H9 (cell line): ENCODE results near the gene NRXN3. TPM values are rescaled to one million over a fixed set of nuclear protein-coding genes. Genes with fewer than 3 reads are reported as not detected.

ENCODE experiments used
- DNase-seq: peaks from one replicate; pipeline ENCODE4 v3.0.0-alpha.2; 2017
- H2AFZ ChIP-seq: one replicate; pipeline ENCODE4 v1.6.1; 2013; ENCODE audit warnings: mild to moderate bottlenecking, low read length, control low read depth, moderate library complexity
- H2AK5ac ChIP-seq: 2 replicates; pipeline ENCODE4 v1.6.1; 2013; ENCODE audit warnings: low read length, control low read depth, mixed read lengths; ENCODE audit not compliant: insufficient read length
- H2BK120ac ChIP-seq: one replicate; pipeline ENCODE4 v1.6.1; 2013; ENCODE audit warnings: low read depth, mild to moderate bottlenecking, low read length, control low read depth, inconsistent platforms; ENCODE audit not compliant: poor library complexity, severe bottlenecking
- H2BK12ac ChIP-seq: 2 replicates; pipeline ENCODE4 v1.6.1; 2013; ENCODE audit warnings: low read length, control low read depth, mixed read lengths, low read depth; ENCODE audit not compliant: insufficient read length
- H2BK15ac ChIP-seq: 2 replicates; pipeline ENCODE4 v1.6.1; 2013; ENCODE audit warnings: low read depth, low read length, control low read depth
- H2BK20ac ChIP-seq: one replicate; pipeline ENCODE4 v1.6.1; 2013; ENCODE audit warnings: low read depth, mild to moderate bottlenecking, low read length, control low read depth, inconsistent platforms; ENCODE audit not compliant: poor library complexity, severe bottlenecking
- H2BK5ac ChIP-seq: 2 replicates; pipeline ENCODE4 v1.6.1; 2013; ENCODE audit warnings: low read length, control low read depth, mixed read lengths; ENCODE audit not compliant: insufficient read length
- H3K14ac ChIP-seq: 2 replicates; pipeline ENCODE4 v1.6.1; 2013; ENCODE audit warnings: low read length, control low read depth; ENCODE audit not compliant: insufficient read depth
- H3K18ac ChIP-seq: 2 replicates; pipeline ENCODE4 v1.6.1; 2013; ENCODE audit warnings: low read depth, mild to moderate bottlenecking, mixed read lengths, low read length, control low read depth; ENCODE audit not compliant: insufficient read length
- H3K23ac ChIP-seq: 2 replicates; pipeline ENCODE4 v1.6.1; 2013; ENCODE audit warnings: low read length, control low read depth, mixed read lengths, low read depth; ENCODE audit not compliant: insufficient read length
- H3K23me2 ChIP-seq: 2 replicates; pipeline ENCODE4 v1.6.1; 2013; ENCODE audit warnings: low read depth, mild to moderate bottlenecking, mixed read lengths, low read length, control low read depth; ENCODE audit not compliant: insufficient read length, poor library complexity, severe bottlenecking
- H3K27ac ChIP-seq: 2 replicates; pipeline ENCODE4 v1.5.1; 2013; ENCODE audit warnings: low read length, control low read depth, mixed read lengths, low read depth; ENCODE audit not compliant: insufficient read length
- H3K27me3 ChIP-seq: 2 replicates; pipeline ENCODE4 v1.6.1; 2013; ENCODE audit warnings: low read length, control low read depth, inconsistent platforms; ENCODE audit not compliant: insufficient read depth
- H3K4ac ChIP-seq: 2 replicates; pipeline ENCODE4 v1.6.1; 2013; ENCODE audit warnings: low read depth, mild to moderate bottlenecking, control low read depth, inconsistent platforms, low read length, moderate library complexity
- H3K4me1 ChIP-seq: 2 replicates; pipeline ENCODE4 v1.6.1; 2013; ENCODE audit warnings: low read length, control low read depth, inconsistent platforms; ENCODE audit not compliant: insufficient read depth
- H3K4me2 ChIP-seq: 2 replicates; pipeline ENCODE4 v1.6.1; 2013; ENCODE audit warnings: low read length, control low read depth, mixed read lengths; ENCODE audit not compliant: insufficient read length, insufficient read depth
- H3K56ac ChIP-seq: 2 replicates; pipeline ENCODE4 v1.6.1; 2013; ENCODE audit warnings: low read depth, mild to moderate bottlenecking, mixed read lengths, low read length, control low read depth; ENCODE audit not compliant: insufficient read length
- H3K79me1 ChIP-seq: 2 replicates; pipeline ENCODE4 v1.6.1; 2013; ENCODE audit warnings: low read depth, mild to moderate bottlenecking, moderate library complexity, low read length, control low read depth, inconsistent platforms; ENCODE audit not compliant: insufficient read depth, poor library complexity, severe bottlenecking
- H3K79me2 ChIP-seq: 2 replicates; pipeline ENCODE4 v1.6.1; 2013; ENCODE audit warnings: low read length, control low read depth, inconsistent platforms; ENCODE audit not compliant: insufficient read depth
- H3K9ac ChIP-seq: 2 replicates; pipeline ENCODE4 v1.6.1; 2013; ENCODE audit warnings: low read length, control low read depth, mixed read lengths; ENCODE audit not compliant: insufficient read length; ENCODE audit errors: extremely low read depth
- H3K9me3 ChIP-seq: one replicate; pipeline ENCODE4 v1.6.1; 2013; ENCODE audit warnings: low read depth, low read length, inconsistent platforms; ENCODE audit not compliant: control insufficient read depth
- H3T11ph ChIP-seq: one replicate; pipeline ENCODE4 v1.6.1; 2013; ENCODE audit warnings: mild to moderate bottlenecking, low read length, control low read depth, inconsistent platforms
- H4K20me1 ChIP-seq: one replicate; pipeline ENCODE4 v1.6.1; 2013; ENCODE audit not compliant: control insufficient read depth, insufficient read length, insufficient read depth
- H4K5ac ChIP-seq: 2 replicates; pipeline ENCODE4 v1.6.1; 2013; ENCODE audit warnings: low read depth, mild to moderate bottlenecking, mixed read lengths, low read length, control low read depth; ENCODE audit not compliant: insufficient read length
- H4K8ac ChIP-seq: replicated peaks from 2 replicates; pipeline ENCODE4 v1.6.1; 2013; ENCODE audit warnings: low read length, control low read depth, mixed read lengths, low read depth; ENCODE audit not compliant: insufficient read length
- H4K91ac ChIP-seq: 2 replicates; pipeline ENCODE4 v1.6.1; 2013; ENCODE audit warnings: low read depth, mild to moderate bottlenecking, moderate library complexity, mixed read lengths, low read length, control low read depth; ENCODE audit not compliant: insufficient read length
- H3K27ac Mint-ChIP-seq, 3 experiments: 2 replicates in 2 of 3; 3 replicates in 1 of 3; pipeline ENCODE4 v1.8.0; 2020 to 2021; ENCODE audit warnings: mixed read lengths in 3 of 3, mild to moderate bottlenecking in 1 of 3, moderate library complexity in 1 of 3
- H3K27me3 Mint-ChIP-seq: 2 replicates; pipeline ENCODE4 v1.8.0; 2021; ENCODE audit warnings: low read depth, mild to moderate bottlenecking, moderate library complexity, mixed read lengths
- H3K36me3 Mint-ChIP-seq, 3 experiments: 2 replicates in 2 of 3; 3 replicates in 1 of 3; pipeline ENCODE4 v1.8.0; 2020 to 2021; ENCODE audit warnings: low read depth in 3 of 3, mixed read lengths in 3 of 3; ENCODE audit not compliant: insufficient read depth in 1 of 3
- H3K4me1 Mint-ChIP-seq, 2 experiments: 2 replicates each; pipeline ENCODE4 v1.8.0; 2020; ENCODE audit warnings: mixed read lengths in 2 of 2
- H3K4me3 Mint-ChIP-seq, 2 experiments: 2 replicates in 1 of 2; 3 replicates in 1 of 2; pipeline ENCODE4 v1.8.0; 2020 to 2021; ENCODE audit warnings: mild to moderate bottlenecking in 2 of 2, mixed read lengths in 2 of 2, moderate library complexity in 1 of 2
- H3K9me3 Mint-ChIP-seq, 2 experiments: 2 replicates in 1 of 2; 3 replicates in 1 of 2; pipeline ENCODE4 v1.8.0; 2020; ENCODE audit warnings: mild to moderate bottlenecking in 2 of 2, mixed read lengths in 2 of 2, moderate library complexity in 1 of 2
- WGBS: extraction: QIAGEN DNeasy Blood & Tissue Kit; methylation state at CpG from one replicate; pipeline ENCODE4 v1.1.7; 2013; ENCODE audit warnings: missing lambda C conversion rate, low lambda C conversion rate, mixed read lengths; ENCODE audit not compliant: insufficient read length; ENCODE audit errors: extremely low coverage; 5-methylcytosine and 5-hydroxymethylcytosine counted together
- total RNA-seq: library from RNA; stranded (reverse); gene quantifications from 2 replicates; pipeline ENCODE4 v1.2.1, GENCODE V29; 2021
- TF ChIP-seq, protein P1 (sequence below): fragments of 200-600 bp; sonication (generic); conservative IDR thresholded peaks from 3 replicates; pipeline ENCODE4 v1.8.0; 2021; ENCODE audit warnings: antibody characterized with exemption, mild to moderate bottlenecking

The NRXN3 gene
- total RNA-seq, 1 experiment from 2014 or later = 1.8 TPM

DNA sequence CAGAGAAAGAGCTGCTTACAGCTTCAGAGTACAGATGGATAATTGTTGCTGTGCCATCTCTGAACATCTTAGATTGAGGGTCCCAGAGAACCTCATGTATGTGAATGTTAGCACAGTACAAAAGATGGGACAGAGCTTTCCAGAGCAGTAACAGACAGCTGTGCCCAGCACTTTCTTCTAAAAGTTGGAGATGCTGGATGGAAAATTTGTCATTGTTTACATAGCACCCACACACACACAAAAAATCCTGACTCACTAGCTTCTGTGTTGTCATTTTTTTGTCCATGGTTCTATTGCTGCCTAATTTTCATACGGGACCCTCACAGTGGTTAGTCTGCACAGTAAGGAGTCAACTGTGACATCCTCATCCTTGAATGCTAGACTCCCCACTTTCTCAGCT lies 1666.4 kb downstream of the NRXN3 start:
- Histone ChIP-seq H3K9me3 (no peaks in the 10 kb centered on the region), H3K27me3 (no peaks in the 10 kb centered on the region), H3K14ac (no peak overlapping the region), H2AK5ac (no peak overlapping the region), H4K5ac (no peak overlapping the region), H3K79me1 (no peaks in the 10 kb centered on the region), H3K56ac (no peak overlapping the region), H3K4me1 (no peaks in the 10 kb centered on the region), H3K4ac (no peak overlapping the region), H3K27ac (no peak overlapping the region), H3K9ac (no peak overlapping the region), H3K79me2 (no peaks in the 10 kb centered on the region), H2BK20ac (no peak overlapping the region), H3K4me2 (no peak overlapping the region), H4K8ac (no peak overlapping the region), H2BK5ac (no peak overlapping the region), H3T11ph (no peak overlapping the region), H3K18ac (no peak overlapping the region), H4K91ac (no peak overlapping the region), H2BK120ac (no peak overlapping the region), H2BK12ac (no peak overlapping the region), H2AFZ (no peak overlapping the region), H2BK15ac (no peak overlapping the region), H3K23ac (no peak overlapping the region), H3K23me2 (no peaks in the 10 kb centered on the region), H4K20me1 (no peaks in the 10 kb centered on the region)
- TF ChIP-seq, protein P1, sequence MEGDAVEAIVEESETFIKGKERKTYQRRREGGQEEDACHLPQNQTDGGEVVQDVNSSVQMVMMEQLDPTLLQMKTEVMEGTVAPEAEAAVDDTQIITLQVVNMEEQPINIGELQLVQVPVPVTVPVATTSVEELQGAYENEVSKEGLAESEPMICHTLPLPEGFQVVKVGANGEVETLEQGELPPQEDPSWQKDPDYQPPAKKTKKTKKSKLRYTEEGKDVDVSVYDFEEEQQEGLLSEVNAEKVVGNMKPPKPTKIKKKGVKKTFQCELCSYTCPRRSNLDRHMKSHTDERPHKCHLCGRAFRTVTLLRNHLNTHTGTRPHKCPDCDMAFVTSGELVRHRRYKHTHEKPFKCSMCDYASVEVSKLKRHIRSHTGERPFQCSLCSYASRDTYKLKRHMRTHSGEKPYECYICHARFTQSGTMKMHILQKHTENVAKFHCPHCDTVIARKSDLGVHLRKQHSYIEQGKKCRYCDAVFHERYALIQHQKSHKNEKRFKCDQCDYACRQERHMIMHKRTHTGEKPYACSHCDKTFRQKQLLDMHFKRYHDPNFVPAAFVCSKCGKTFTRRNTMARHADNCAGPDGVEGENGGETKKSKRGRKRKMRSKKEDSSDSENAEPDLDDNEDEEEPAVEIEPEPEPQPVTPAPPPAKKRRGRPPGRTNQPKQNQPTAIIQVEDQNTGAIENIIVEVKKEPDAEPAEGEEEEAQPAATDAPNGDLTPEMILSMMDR = no peak
- Mint-ChIP-seq H3K27ac (no peak overlapping the region), H3K4me3 (no peak overlapping the region), H3K9me3 (no peaks in the 10 kb centered on the region), H3K27me3 (no peaks in the 10 kb centered on the region), H3K4me1 (no peaks in the 10 kb centered on the region), H3K36me3 (no peaks in the 10 kb centered on the region)
- DNase-seq = no peak
- WGBS = no CpG with 5 or more reads among the region's 1 CpG
